KMS-11 (cell line): ENCODE measurements around the gene STX12.
A peak's percentile ranks its signal among the peaks of the same experiment; 100 is the strongest.

ENCODE experiments used
- H2AFZ ChIP-seq: fragments of 200-600 bp; sonication (generic); 2 replicates; pipeline ENCODE4 v1.6.1; 2016; ENCODE audit warnings: antibody characterized with exemption, mixed run types, low read depth
- H3K27ac ChIP-seq: fragments of 200-600 bp; sonication (generic); 2 replicates; pipeline ENCODE4 v1.6.1; 2016; ENCODE audit warnings: mild to moderate bottlenecking, mixed run types
- H3K27me3 ChIP-seq: fragments of 200-600 bp; sonication (generic); 2 replicates; pipeline ENCODE4 v1.6.1; 2017; ENCODE audit warnings: mild to moderate bottlenecking, low read depth, mixed run types, moderate library complexity; ENCODE audit not compliant: insufficient read depth
- H3K36me3 ChIP-seq: fragments of 200-600 bp; sonication (generic); 2 replicates; pipeline ENCODE4 v1.6.1; 2017; ENCODE audit warnings: mild to moderate bottlenecking, mixed run types; ENCODE audit not compliant: insufficient read depth
- H3K4me1 ChIP-seq: fragments of 200-600 bp; sonication (generic); 2 replicates; pipeline ENCODE4 v1.6.1; 2016; ENCODE audit warnings: mild to moderate bottlenecking, low read depth, mixed run types; ENCODE audit not compliant: poor library complexity, severe bottlenecking
- H3K4me2 ChIP-seq: fragments of 200-600 bp; sonication (generic); 2 replicates; pipeline ENCODE4 v1.7.0; 2016; ENCODE audit warnings: mild to moderate bottlenecking, mixed run types
- H3K4me3 ChIP-seq: fragments of 200-600 bp; sonication (generic); IDR thresholded peaks from 2 replicates; pipeline ENCODE4 v1.6.1; 2017; ENCODE audit warnings: low read depth, low read length, mixed read lengths; ENCODE audit not compliant: insufficient read depth
- H3K79me2 ChIP-seq: fragments of 200-600 bp; sonication (generic); 2 replicates; pipeline ENCODE4 v1.6.1; 2016; ENCODE audit warnings: low read depth, mixed run types; ENCODE audit not compliant: insufficient read depth
- H3K9ac ChIP-seq: fragments of 200-600 bp; sonication (generic); 2 replicates; pipeline ENCODE4 v1.6.1; 2016; ENCODE audit warnings: mild to moderate bottlenecking, mixed run types
- H4K20me1 ChIP-seq: fragments of 200-600 bp; sonication (generic); 2 replicates; pipeline ENCODE4 v1.6.1; 2016; ENCODE audit warnings: mild to moderate bottlenecking, mixed run types; ENCODE audit not compliant: insufficient read depth
- TF ChIP-seq, protein P1 (sequence below): fragments of 200-600 bp; sonication (generic); conservative IDR thresholded peaks from 2 replicates; pipeline ENCODE4 v1.6.1; 2017; ENCODE audit warnings: low read depth, mild to moderate bottlenecking, antibody characterized with exemption, low read length, moderate library complexity, mixed read lengths

Gene STX12

DNA sequence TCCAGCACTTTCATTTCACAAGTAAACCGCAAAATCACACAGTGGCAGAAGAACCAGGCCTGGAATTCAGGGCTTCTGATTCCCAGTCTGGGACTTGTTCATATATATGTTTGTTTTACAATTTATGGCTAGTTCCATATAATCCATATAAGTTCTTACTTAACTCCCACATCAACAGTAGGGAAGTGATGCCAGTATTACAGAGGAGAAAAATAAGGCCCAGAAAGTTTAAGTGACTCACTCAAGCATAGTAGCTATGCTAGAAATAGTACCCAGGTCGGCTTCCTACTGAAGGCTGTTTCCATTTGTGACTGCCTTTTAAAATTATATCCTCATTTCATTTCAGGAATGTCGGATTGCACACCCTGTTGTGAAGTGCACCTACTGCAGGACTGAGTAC is 45.9 kb upstream of the STX12 start:
- Histone ChIP-seq H3K4me1 (peaks cover 20% of the 10 kb centered on the region), H3K4me3 (no peak overlapping the region), H3K9ac (peak overlapping the region; percentile 22; the same call in 1 of the 2 replicates)

DNA sequence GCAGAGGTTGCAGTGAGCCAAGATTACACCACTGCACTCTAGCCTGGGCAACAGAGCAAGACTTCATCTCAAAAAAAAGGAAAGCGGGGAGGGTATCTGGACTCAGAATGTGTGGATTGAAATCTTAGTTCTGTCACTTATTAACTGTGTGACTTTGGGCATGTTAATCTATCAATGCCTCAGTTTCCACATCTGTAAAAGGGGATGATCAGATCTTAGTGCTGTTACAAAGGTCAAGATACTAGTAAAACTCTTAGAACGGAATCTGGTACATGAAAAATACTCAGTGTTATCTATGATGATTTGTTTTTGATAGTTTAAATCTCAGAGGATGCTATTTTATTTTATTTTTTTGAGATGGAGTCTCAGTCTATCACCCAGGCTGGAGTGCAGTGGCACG is 36.8 kb upstream of the STX12 start:
- TF ChIP-seq, protein P1, sequence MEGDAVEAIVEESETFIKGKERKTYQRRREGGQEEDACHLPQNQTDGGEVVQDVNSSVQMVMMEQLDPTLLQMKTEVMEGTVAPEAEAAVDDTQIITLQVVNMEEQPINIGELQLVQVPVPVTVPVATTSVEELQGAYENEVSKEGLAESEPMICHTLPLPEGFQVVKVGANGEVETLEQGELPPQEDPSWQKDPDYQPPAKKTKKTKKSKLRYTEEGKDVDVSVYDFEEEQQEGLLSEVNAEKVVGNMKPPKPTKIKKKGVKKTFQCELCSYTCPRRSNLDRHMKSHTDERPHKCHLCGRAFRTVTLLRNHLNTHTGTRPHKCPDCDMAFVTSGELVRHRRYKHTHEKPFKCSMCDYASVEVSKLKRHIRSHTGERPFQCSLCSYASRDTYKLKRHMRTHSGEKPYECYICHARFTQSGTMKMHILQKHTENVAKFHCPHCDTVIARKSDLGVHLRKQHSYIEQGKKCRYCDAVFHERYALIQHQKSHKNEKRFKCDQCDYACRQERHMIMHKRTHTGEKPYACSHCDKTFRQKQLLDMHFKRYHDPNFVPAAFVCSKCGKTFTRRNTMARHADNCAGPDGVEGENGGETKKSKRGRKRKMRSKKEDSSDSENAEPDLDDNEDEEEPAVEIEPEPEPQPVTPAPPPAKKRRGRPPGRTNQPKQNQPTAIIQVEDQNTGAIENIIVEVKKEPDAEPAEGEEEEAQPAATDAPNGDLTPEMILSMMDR: no peak
- no peaks in the 10 kb centered on the region for H4K20me1 ChIP-seq
- no peaks in the 10 kb centered on the region for H3K27me3 ChIP-seq
- H2AFZ ChIP-seq: no peak overlapping the region
- no peaks in the 10 kb centered on the region for H3K4me1 ChIP-seq
- no peaks in the 10 kb centered on the region for H3K79me2 ChIP-seq
- H3K36me3 ChIP-seq: no peaks in the 10 kb centered on the region
- H3K4me2 ChIP-seq: no peak overlapping the region
- no peak overlapping the region for H3K4me3 ChIP-seq
- no peak overlapping the region for H3K27ac ChIP-seq
- no peak overlapping the region for H3K9ac ChIP-seq

More for the DNA sequence above, 45.9 kb upstream of the STX12 start:
- Histone ChIP-seq H3K79me2 (no peaks in the 10 kb centered on the region), H3K27me3 (no peaks in the 10 kb centered on the region), H3K36me3 (no peaks in the 10 kb centered on the region), H4K20me1 (no peaks in the 10 kb centered on the region), H2AFZ (0 out of 2 replicates have a peak overlapping the region, but pooled peaks have one; percentile 79), H3K4me2 (peak overlapping the region; percentile 99), H3K27ac (0 out of 2 replicates have a peak overlapping the region, but pooled peaks have one; percentile 95)
- TF ChIP-seq, protein P1: no peak

DNA sequence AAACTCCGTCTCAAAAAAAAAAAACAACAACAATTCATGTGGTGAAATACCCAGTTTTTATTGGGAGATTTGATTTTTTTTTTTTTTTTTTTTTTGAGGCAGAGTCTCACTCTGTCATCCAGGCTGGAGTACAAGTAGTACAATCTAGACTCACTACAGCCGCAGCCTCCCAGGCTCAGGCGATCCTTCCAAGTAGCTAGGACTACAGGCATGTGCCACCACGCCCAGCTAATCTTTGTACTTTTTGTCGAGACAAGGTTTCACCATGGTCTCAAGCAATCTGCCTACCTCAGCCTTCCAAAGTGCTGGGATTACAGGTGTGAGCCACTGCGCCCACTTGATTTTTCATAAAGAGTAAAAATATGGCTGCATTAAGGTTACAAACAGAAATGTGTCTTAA is 31.9 kb upstream of the STX12 start:
- H3K79me2 ChIP-seq: no peaks in the 10 kb centered on the region
- no peak overlapping the region for H3K9ac ChIP-seq
- no peaks in the 10 kb centered on the region for H4K20me1 ChIP-seq
- no peak overlapping the region for H3K4me3 ChIP-seq
- no peak overlapping the region for H2AFZ ChIP-seq
- H3K4me1 ChIP-seq: no peaks in the 10 kb centered on the region
- H3K4me2 ChIP-seq: no peak overlapping the region
- TF ChIP-seq, protein P1: no peak
- H3K36me3 ChIP-seq: no peaks in the 10 kb centered on the region
- no peak overlapping the region for H3K27ac ChIP-seq
- H3K27me3 ChIP-seq: no peaks in the 10 kb centered on the region

DNA sequence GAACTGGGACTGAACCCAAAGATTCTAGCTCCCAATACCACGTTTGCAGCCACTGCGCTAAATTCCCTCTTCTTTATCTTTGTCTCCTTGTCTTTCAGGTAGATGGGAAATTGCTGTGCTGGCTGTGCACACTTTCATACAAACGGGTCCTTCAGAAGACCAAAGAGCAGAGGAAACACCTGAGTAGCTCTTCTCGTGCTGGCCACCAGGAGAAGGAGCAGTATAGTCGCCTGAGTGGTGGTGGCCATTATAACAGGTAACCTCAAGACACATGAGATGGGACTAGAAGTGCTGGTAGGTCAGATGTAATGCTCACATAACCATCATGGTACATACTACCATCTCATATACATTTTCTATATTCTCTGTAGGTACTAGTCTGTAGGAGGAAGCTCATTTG is 28.5 kb upstream of the STX12 start:
- TF ChIP-seq, protein P1: no peak
- H3K36me3 ChIP-seq: no peaks in the 10 kb centered on the region
- no peak overlapping the region for H3K27ac ChIP-seq
- no peak overlapping the region for H2AFZ ChIP-seq
- H3K27me3 ChIP-seq: no peaks in the 10 kb centered on the region
- no peaks in the 10 kb centered on the region for H3K79me2 ChIP-seq
- H3K4me1 ChIP-seq: no peaks in the 10 kb centered on the region
- H3K4me3 ChIP-seq: no peak overlapping the region
- no peak overlapping the region for H3K9ac ChIP-seq
- no peak overlapping the region for H3K4me2 ChIP-seq
- H4K20me1 ChIP-seq: no peaks in the 10 kb centered on the region
